Measurements from ENCODE around the gene BNIP5.
"Not testable (repeated sequence)": the region's sequence is repeated elsewhere in the genome, so short reads cannot be mapped to it uniquely, and the experiment has no call there.

The BNIP5 gene

GRCh38 chr6:36364669-36365479, 28.2 kb upstream of the BNIP5 start:
- no peak for DNase-seq

GRCh38 chr6:36364061-36364635, 27.5 kb upstream of the BNIP5 start:
- not testable (repeated sequence) for DNase-seq

- DNase-seq, result not testable (repeated sequence)
Observed at GRCh38 chr6:36363371-36363752, 26.7 kb upstream of the BNIP5 start.

GRCh38 chr6:36362551-36363370, 26.1 kb upstream of the BNIP5 start:
- no peak for DNase-seq

GRCh38 chr6:36361071-36361470, 24.4 kb upstream of the BNIP5 start:
- no peak for DNase-seq

- peak; percentile 79 for DNase-seq
Observed at GRCh38 chr6:36360241-36361054, 23.8 kb upstream of the BNIP5 start.

GRCh38 chr6:36358226-36358915, 21.7 kb upstream of the BNIP5 start:
- no peak for DNase-seq

- DNase-seq, result no peak
Observed at GRCh38 chr6:36357872-36358225, 21.2 kb upstream of the BNIP5 start.

GRCh38 chr6:36355819-36356218, 19.1 kb upstream of the BNIP5 start:
- DNase-seq, result no peak

GRCh38 chr6:36353411-36353915, 16.8 kb upstream of the BNIP5 start:
- no peak for DNase-seq

- no peak for DNase-seq
Observed at GRCh38 chr6:36352477-36353157, 15.9 kb upstream of the BNIP5 start.

- no peak for DNase-seq
Observed at GRCh38 chr6:36350681-36351571, 14.2 kb upstream of the BNIP5 start.

GRCh38 chr6:36350082-36350481, 13.4 kb upstream of the BNIP5 start:
- no peak for DNase-seq

- peak; percentile 94 for DNase-seq
Observed at GRCh38 chr6:36349240-36349639, 12.6 kb upstream of the BNIP5 start.

GRCh38 chr6:36347621-36348020, 10.9 kb upstream of the BNIP5 start:
- DNase-seq, result no peak

GRCh38 chr6:36346486-36347273, 10.0 kb upstream of the BNIP5 start:
- no peak for DNase-seq

GRCh38 chr6:36345681-36346466, 9.2 kb upstream of the BNIP5 start:
- DNase-seq, result no peak

- no peak for DNase-seq
Observed at GRCh38 chr6:36343109-36343680, 6.5 kb upstream of the BNIP5 start.
